ENCODE measurements around the gene AURKAIP1.

DNA sequence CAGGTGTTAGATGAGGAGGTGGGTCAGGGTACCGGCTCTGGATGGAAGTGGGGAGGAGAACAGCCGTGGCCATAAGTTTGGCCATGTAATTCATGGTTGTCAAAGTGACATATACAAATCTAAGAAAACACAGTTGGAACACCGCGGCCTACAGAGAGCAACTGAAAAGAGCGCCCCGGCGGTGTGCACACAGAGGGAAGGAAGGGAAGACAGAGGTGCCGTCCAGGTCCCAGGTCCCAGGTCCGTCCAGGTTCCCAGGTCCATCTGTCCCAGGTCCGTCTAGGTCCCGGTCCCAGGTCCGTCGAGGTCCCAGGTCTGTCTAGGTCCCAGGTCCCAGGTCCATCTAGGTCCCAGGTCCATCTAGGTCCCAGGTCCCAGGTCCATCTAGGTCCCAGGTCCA lies 36.6 kb upstream of the AURKAIP1 start:
- TF ChIP-seq NRF1 (IDR thresholded peaks at IDR 0.05; ENCODE audit: low read depth, low read length) (no peak), SIN3A (IDR thresholded peaks at IDR 0.05; ENCODE audit: borderline replicate concordance, low read depth, low read length) (no peak), TCF12 (IDR thresholded peaks at IDR 0.05) (no peak)
- TF ChIP-seq, protein P1, sequence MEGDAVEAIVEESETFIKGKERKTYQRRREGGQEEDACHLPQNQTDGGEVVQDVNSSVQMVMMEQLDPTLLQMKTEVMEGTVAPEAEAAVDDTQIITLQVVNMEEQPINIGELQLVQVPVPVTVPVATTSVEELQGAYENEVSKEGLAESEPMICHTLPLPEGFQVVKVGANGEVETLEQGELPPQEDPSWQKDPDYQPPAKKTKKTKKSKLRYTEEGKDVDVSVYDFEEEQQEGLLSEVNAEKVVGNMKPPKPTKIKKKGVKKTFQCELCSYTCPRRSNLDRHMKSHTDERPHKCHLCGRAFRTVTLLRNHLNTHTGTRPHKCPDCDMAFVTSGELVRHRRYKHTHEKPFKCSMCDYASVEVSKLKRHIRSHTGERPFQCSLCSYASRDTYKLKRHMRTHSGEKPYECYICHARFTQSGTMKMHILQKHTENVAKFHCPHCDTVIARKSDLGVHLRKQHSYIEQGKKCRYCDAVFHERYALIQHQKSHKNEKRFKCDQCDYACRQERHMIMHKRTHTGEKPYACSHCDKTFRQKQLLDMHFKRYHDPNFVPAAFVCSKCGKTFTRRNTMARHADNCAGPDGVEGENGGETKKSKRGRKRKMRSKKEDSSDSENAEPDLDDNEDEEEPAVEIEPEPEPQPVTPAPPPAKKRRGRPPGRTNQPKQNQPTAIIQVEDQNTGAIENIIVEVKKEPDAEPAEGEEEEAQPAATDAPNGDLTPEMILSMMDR (IDR thresholded peaks at IDR 0.05): no peak
